GM20431 (cell line): ENCODE results near the gene BRINP3.
"Not testable (repeated sequence)": the region's sequence is repeated elsewhere in the genome, so short reads cannot be mapped to it uniquely, and the experiment has no call there.

Source experiments
- in situ Hi-C: fragments of 300-500 bp; cut with MseI, MboI; formaldehyde crosslinking; loops from one replicate; pipeline ENCODE4 v1.15.0; 2020; ENCODE audit warnings: low sequenced_read_pairs; ENCODE audit not compliant: unreplicated experiment

The BRINP3 gene

GRCh38 chr1:190138702-190139101 lies 339.0 kb downstream of the BRINP3 start:
- in situ Hi-C loops: no loop called here

GRCh38 chr1:190138266-190138665 lies 339.4 kb downstream of the BRINP3 start:
- in situ Hi-C loops: no loop called here

- in situ Hi-C loops: no loop called here
These were observed 348.3 kb downstream of the BRINP3 start for GRCh38 chr1:190129366-190129765.

GRCh38 chr1:190126728-190127127 lies 350.9 kb downstream of the BRINP3 start:
- in situ Hi-C loops: no loop called here

GRCh38 chr1:190124068-190124467 lies 353.6 kb downstream of the BRINP3 start:
- in situ Hi-C loops: no loop called here

GRCh38 chr1:190120564-190120963 lies 357.1 kb downstream of the BRINP3 start:
- in situ Hi-C loops: not testable (repeated sequence)

- in situ Hi-C loops: no loop called here
These were observed 358.0 kb downstream of the BRINP3 start for GRCh38 chr1:190119683-190120082.

- in situ Hi-C loops: no loop called here
These were observed 360.7 kb downstream of the BRINP3 start for GRCh38 chr1:190116921-190117320.

- in situ Hi-C loops: no loop called here
These were observed 372.7 kb downstream of the BRINP3 start for GRCh38 chr1:190104961-190105360.

- in situ Hi-C loops: no loop called here
These were observed 374.8 kb downstream of the BRINP3 start for GRCh38 chr1:190102757-190103326.

- in situ Hi-C loops: no loop called here
These were observed 375.9 kb downstream of the BRINP3 start for GRCh38 chr1:190101756-190102155.

- in situ Hi-C loops: no loop called here
These were observed 378.9 kb downstream of the BRINP3 start for GRCh38 chr1:190098756-190099155.

- in situ Hi-C loops: no loop called here
These were observed 379.6 kb downstream of the BRINP3 start for GRCh38 chr1:190098107-190098506.

GRCh38 chr1:190095596-190095995 lies 382.1 kb downstream of the BRINP3 start:
- in situ Hi-C loops: no loop called here

GRCh38 chr1:190084552-190084951 lies 393.1 kb downstream of the BRINP3 start:
- in situ Hi-C loops: no loop called here

- in situ Hi-C loops: no loop called here
These were observed 409.4 kb downstream of the BRINP3 start for GRCh38 chr1:190068304-190068703.

- in situ Hi-C loops: no loop called here
These were observed 410.1 kb downstream of the BRINP3 start for GRCh38 chr1:190067592-190067991.

GRCh38 chr1:190066011-190066410 lies 411.7 kb downstream of the BRINP3 start:
- in situ Hi-C loops: no loop called here

- in situ Hi-C loops: no loop called here
These were observed 428.4 kb downstream of the BRINP3 start for GRCh38 chr1:190049314-190049713.
